Suprapubic skin (tissue), 4 donors: ENCODE results near the gene C1QTNF8.

ENCODE experiments used
- EP300 ChIP-seq: sonication (generic); formaldehyde crosslinking; IDR thresholded peaks from one replicate; pipeline ENCODE4 v1.6.1; 2017; ENCODE audit warnings: antibody characterized with exemption
- POLR2A ChIP-seq, 2 donors: fragments of 450-650 bp; IDR thresholded peaks; one replicate each; pipeline ENCODE4 v1.6.1; 2017; ENCODE audit warnings: antibody characterized with exemption in 2 of 2, mild to moderate bottlenecking in 2 of 2, moderate library complexity in 2 of 2
- POLR2AphosphoS5 ChIP-seq, 3 donors: sonication (generic); formaldehyde crosslinking; IDR thresholded peaks; one replicate each; pipeline ENCODE4 v1.6.1; 2017; ENCODE audit warnings: antibody characterized with exemption in 3 of 3
- TF ChIP-seq, protein P1 (sequence below), 2 donors: fragments of 200-600 bp in 1 of 2; fragments of 450-650 bp in 1 of 2; sonication (generic) in 1 of 2; IDR thresholded peaks; one replicate each; pipeline ENCODE4 v1.5.1; 2016 to 2019; ENCODE audit warnings: antibody characterized with exemption in 2 of 2, mild to moderate bottlenecking in 1 of 2, moderate library complexity in 1 of 2

DNA sequence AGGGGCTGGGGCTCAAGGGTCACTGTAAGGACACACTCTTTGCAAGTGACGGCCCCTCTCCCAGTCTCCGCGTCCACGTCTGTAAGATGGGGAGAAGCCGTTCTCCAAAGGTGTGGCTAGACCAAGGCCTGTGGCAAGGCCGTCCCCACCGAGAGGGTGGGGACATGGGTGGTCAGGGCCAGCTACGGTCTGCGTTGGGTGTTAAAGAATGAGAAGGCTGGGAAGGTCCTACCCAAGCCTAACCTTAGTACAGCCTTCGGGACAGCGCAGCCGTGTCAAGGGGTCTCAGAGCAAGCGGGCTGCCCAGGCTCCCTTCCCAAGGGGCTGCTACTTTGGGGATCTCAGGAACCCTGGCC, 1.9 kb downstream of the C1QTNF8 start:
- TF ChIP-seq POLR2A (IDR thresholded peaks at IDR 0.05) (no peak), POLR2AphosphoS5 (IDR thresholded peaks at IDR 0.05) (no peak), EP300 (no peak)
- TF ChIP-seq, protein P1, sequence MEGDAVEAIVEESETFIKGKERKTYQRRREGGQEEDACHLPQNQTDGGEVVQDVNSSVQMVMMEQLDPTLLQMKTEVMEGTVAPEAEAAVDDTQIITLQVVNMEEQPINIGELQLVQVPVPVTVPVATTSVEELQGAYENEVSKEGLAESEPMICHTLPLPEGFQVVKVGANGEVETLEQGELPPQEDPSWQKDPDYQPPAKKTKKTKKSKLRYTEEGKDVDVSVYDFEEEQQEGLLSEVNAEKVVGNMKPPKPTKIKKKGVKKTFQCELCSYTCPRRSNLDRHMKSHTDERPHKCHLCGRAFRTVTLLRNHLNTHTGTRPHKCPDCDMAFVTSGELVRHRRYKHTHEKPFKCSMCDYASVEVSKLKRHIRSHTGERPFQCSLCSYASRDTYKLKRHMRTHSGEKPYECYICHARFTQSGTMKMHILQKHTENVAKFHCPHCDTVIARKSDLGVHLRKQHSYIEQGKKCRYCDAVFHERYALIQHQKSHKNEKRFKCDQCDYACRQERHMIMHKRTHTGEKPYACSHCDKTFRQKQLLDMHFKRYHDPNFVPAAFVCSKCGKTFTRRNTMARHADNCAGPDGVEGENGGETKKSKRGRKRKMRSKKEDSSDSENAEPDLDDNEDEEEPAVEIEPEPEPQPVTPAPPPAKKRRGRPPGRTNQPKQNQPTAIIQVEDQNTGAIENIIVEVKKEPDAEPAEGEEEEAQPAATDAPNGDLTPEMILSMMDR (IDR thresholded peaks at IDR 0.05): no peak
